Epithelial cell of proximal tubule (primary cell): Measurements from ENCODE around the gene MAGI2. TPM values are rescaled to one million over a fixed set of nuclear protein-coding genes. Genes with fewer than 3 reads are reported as not detected.
A peak's percentile ranks its signal among the peaks of the same experiment; 100 is the strongest.

ENCODE experiments used
- DNase-seq: peaks from one replicate; pipeline ENCODE4 v3.0.0-alpha.2; 2011; ENCODE audit warnings: low read depth
- H3K4me3 ChIP-seq: 2 replicates; pipeline ENCODE4 v1.5.1; 2011; ENCODE audit warnings: low read depth, mild to moderate bottlenecking, low read length
- total RNA-seq: library from RNA; depleted of rRNA; stranded (reverse); fragments of >200 nt; gene quantifications from 2 replicates; pipeline ENCODE4 v1.2.3, GENCODE V29; 2015
- TF ChIP-seq, protein P1 (sequence below): conservative IDR thresholded peaks from 2 replicates; pipeline ENCODE4 v1.5.1; 2012; ENCODE audit warnings: low read depth, mild to moderate bottlenecking, low read length

MAGI2 gene
- total RNA-seq, 1 donor from 2014 or later, result 0.92 TPM

GRCh38 chr7:78082556-78082955 lies 1370.9 kb downstream of the MAGI2 start:
- DNase-seq, result no peak
- no peak overlapping the region for H3K4me3 ChIP-seq
- TF ChIP-seq, protein P1, sequence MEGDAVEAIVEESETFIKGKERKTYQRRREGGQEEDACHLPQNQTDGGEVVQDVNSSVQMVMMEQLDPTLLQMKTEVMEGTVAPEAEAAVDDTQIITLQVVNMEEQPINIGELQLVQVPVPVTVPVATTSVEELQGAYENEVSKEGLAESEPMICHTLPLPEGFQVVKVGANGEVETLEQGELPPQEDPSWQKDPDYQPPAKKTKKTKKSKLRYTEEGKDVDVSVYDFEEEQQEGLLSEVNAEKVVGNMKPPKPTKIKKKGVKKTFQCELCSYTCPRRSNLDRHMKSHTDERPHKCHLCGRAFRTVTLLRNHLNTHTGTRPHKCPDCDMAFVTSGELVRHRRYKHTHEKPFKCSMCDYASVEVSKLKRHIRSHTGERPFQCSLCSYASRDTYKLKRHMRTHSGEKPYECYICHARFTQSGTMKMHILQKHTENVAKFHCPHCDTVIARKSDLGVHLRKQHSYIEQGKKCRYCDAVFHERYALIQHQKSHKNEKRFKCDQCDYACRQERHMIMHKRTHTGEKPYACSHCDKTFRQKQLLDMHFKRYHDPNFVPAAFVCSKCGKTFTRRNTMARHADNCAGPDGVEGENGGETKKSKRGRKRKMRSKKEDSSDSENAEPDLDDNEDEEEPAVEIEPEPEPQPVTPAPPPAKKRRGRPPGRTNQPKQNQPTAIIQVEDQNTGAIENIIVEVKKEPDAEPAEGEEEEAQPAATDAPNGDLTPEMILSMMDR, result no peak

GRCh38 chr7:78081888-78082287 lies 1371.6 kb downstream of the MAGI2 start:
- TF ChIP-seq, protein P1, result peak; percentile 6
- no peak overlapping the region for H3K4me3 ChIP-seq
- no peak for DNase-seq

DNA sequence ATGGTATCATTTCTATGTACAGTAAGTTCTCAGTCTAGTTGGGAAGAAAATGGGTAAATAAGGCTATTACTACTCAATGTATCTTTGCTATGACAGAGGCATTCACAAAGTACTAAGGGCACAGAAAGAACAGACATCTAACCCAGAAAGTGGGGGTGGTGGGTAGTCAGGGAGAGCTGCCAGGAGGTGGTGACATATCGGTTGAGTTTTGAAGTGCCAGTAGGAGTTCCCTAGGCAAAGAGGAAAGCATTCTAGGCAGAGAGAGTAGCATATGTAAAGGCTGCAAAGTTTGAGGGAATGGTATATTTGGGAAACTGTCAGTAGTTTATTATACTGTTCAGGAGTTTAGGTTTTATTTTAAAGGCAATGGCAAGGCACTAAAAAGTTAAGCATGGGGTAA lies 1372.1 kb downstream of the MAGI2 start:
- DNase-seq, result no peak
- TF ChIP-seq, protein P1, result no peak
- no peak overlapping the region for H3K4me3 ChIP-seq

DNA sequence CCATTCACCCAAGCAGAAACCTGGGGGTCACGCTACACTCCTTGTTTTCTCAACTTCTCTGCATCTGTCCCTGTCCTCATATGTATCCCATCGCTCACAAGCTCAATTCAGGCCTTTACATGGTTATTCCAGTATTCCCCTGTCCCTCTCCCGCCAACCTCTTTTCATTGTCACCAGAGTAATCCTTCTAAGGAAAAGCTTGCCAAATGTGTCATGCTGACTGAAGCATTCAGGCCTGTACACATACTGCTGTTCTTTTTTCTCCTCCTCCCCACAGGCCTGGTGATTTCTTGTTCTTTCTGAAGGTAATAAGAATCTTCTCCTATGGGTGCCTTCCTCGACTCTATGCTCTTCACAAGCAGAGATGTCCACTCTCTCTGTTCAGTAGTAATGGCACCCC lies 1372.7 kb downstream of the MAGI2 start:
- DNase-seq, result no peak
- H3K4me3 ChIP-seq, result no peak overlapping the region
- TF ChIP-seq, protein P1, result no peak

DNA sequence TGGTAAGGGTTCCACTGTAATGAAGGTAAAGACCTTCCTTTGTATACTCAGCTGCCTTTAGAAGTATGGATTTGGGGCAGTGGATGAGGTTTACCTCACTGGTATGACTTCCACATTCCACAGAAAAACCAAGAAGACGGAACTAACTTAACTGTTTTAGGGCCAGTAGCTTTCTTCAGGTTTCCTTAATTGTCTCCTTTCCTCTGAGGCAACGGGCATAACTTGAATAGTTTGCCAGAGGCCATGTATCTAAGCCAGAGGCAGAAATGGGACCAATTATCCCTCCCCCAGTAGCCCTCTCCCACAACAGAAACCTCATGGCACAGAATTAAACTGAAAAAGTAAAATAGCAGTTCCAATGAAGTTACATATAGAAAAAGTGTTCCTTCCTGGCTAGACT lies 1373.2 kb downstream of the MAGI2 start:
- no peak for DNase-seq
- TF ChIP-seq, protein P1, result no peak
- H3K4me3 ChIP-seq, result no peak overlapping the region

- DNase-seq, result no peak
- no peak overlapping the region for H3K4me3 ChIP-seq
- TF ChIP-seq, protein P1, result no peak
These were observed 1378.8 kb downstream of the MAGI2 start for GRCh38 chr7:78074713-78075112.

GRCh38 chr7:78073609-78074382 lies 1379.7 kb downstream of the MAGI2 start:
- TF ChIP-seq, protein P1, result no peak
- DNase-seq, result no peak
- H3K4me3 ChIP-seq, result no peak overlapping the region
